Heart left ventricle (tissue), 13 donors: ENCODE results near the gene CCL27.

Experiments
- CTCF ChIP-seq, 12 donors: fragments of 200-600 bp; sonication (generic) in 4 of 12; IDR thresholded peaks; one replicate each; pipeline versions ENCODE4 v1.5.0 to v1.8.0; 2018 to 2022; ENCODE audit warnings: antibody characterized with exemption in 12 of 12, mild to moderate bottlenecking in 5 of 12
- POLR2A ChIP-seq, 2 donors: fragments of 450-650 bp; IDR thresholded peaks; one replicate each; pipeline ENCODE4 v1.6.1; 2017; ENCODE audit warnings: antibody characterized with exemption in 2 of 2, mild to moderate bottlenecking in 2 of 2, moderate library complexity in 2 of 2
- donor health status: ischemic (EF 13 %, LVEDD 7.1; RV severe dilation, severe dysfunction).
- donor health status: DM: no; HTN: yes; CAD: no.
- donor health status: DM: no; HTN: no; CAD: no.
- donor health status: ischemic (EF 25% LVEDD 6.9; RV normal size, moderate dysfunction).
- donor health status: ischemic (EF 25% LVEDD 5.7; RV mildly dilated, moderate dysfunction).
- donor health status: ischemic (EF 35%, LVEDD 5.7; RV mildly dilated, moderate dysfunction).
- donor health status: nonischemic (EF 11% LVEDD 7.7; RV severe dilation, severe dysfunction).
- donor health status: DM: yes; HTN: yes; CAD: no.
- donor health status: PGD.
- donor health status: ischemic (EF 29% LVEDD 5.4; RV normal size, mild dysfunction).
- donor health status: nonischemic (EF 23%, LVEDD 6.1; RV moderate dilation, normal function).

GRCh38 chr9:34656992-34657391 lies 5.5 kb downstream of the CCL27 start:
- TF ChIP-seq POLR2A (IDR thresholded peaks at IDR 0.05) (no peak), CTCF (IDR thresholded peaks at IDR 0.05) (no peak)
